ENCODE data around the gene GNG13.

The GNG13 gene

DNA sequence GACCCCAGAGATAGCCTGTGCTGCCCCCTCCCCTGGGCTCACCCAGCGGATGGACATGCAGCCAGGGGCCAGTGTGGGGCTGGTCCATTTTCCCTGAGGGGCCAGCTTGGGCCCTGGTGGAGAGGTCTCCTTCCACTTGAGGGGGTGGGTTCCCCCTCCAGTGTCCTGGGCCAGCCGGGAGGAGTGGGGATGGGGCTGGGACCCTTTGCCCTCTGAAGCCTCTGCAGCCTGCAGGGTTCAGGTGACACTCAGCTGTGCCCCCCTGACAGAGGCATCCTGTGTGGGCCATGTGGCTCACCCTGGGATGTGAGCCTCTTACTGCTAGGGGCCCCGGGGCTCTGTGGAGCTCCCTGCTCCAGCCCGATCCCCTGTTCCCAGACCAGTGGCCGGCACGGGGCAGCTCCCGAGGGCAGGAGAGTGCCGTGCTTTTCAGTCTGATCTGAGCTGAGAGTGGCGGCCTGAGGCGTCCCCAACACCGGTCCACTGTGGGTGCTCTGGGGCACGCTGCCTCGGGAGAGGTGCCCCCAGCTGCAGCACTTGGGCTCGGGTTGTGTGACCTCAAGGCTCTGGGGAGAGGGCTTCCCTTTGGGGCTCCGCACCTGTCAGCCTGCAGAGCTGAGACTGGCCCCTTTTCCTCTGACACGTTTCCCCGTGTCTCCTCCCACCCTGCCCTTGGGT lies 439 bp upstream of the GNG13 start:
- H3K27me3 ChIP-seq (ENCODE audit: insufficient read depth, low read length) = peaks cover 10% of the 10 kb centered on the region
- no peak overlapping the region for H3K4me3 ChIP-seq (ENCODE audit: low read length)
- no peak overlapping the region for H2AFZ ChIP-seq (ENCODE audit: low read depth, low read length)
- H3K9me3 ChIP-seq (ENCODE audit: low read length) = no peaks in the 10 kb centered on the region
- H3K4me1 ChIP-seq (ENCODE audit: insufficient read depth, low read length) = peaks cover 9% of the 10 kb centered on the region
- H3K36me3 ChIP-seq (ENCODE audit: insufficient read depth, low read length) = peaks cover 9% of the 10 kb centered on the region

DNA sequence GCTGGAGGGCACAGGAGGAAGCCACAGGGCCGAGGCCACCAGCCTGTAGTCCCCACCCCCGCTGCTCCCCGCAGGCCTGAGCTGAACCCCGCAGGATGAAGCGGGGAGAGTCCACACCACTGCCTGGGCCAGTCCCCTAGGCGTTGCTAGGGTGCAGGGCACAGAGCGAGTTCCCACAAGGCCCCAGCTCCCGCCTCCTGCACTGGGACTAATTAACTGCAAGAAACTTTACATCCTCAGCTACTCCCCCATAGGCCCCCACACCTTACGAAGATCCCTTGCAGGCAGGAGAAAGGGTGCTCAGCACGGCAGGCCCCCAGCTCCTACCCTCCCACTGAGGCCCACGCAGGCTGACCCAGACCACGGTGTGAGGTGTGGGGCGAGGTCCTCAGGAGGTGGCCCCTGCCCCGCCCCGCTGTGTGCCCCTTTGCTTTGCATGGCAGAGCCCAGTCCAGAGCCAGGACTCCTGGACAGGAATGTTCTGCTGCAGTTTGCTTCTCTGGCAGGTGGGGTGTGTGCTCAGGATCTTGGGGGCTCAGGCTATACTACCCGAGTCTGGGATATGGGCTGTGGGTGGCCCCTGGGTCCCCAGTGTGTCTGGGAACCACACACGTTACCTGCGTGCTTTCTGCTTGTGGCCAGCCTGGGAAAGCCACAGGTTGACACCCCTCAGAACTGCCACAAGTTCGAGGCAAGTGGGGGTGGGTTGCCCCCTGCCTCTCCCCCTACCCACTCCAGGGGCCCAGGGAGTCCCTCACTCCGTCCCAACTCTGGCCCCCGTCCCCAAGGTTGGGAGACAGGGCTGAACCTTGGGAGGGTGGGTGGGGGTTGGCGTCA lies 1.2 kb downstream of the GNG13 start:
- H3K4me1 ChIP-seq (ENCODE audit: insufficient read depth, low read length) = peaks cover 9% of the 10 kb centered on the region
- no peaks in the 10 kb centered on the region for H3K9me3 ChIP-seq (ENCODE audit: low read length)
- no peak overlapping the region for H3K4me3 ChIP-seq (ENCODE audit: low read length)
- H3K27me3 ChIP-seq (ENCODE audit: insufficient read depth, low read length) = peaks cover 10% of the 10 kb centered on the region
- H3K36me3 ChIP-seq (ENCODE audit: insufficient read depth, low read length) = peaks cover 18% of the 10 kb centered on the region
- H2AFZ ChIP-seq (ENCODE audit: low read depth, low read length) = no peak overlapping the region

DNA sequence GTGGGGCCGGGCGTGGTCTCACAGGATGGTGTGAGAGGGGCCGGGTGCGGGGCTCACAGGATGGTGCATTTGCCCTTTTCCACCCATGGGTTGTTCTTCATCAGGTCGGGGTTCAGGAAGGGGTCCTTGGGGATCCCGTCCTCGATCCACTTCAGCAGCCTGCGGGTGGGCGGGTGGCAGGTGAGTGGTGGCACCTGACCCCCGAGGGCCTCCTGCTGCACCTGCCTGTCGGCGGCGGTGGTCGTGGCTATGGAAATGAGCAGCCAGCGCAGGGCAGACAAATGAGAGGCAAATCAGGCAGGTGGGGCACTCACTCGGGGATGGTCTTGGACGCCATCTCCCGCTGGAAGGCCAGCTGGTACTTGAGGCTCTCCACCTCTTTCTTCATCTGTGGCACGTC lies 1.9 kb downstream of the GNG13 start:
- Histone ChIP-seq H3K27me3 (ENCODE audit: insufficient read depth, low read length) (peaks cover 10% of the 10 kb centered on the region), H3K9me3 (ENCODE audit: low read length) (no peaks in the 10 kb centered on the region), H3K4me3 (ENCODE audit: low read length) (no peak overlapping the region), H3K4me1 (ENCODE audit: insufficient read depth, low read length) (peaks cover 9% of the 10 kb centered on the region), H3K36me3 (ENCODE audit: insufficient read depth, low read length) (peaks cover 21% of the 10 kb centered on the region), H2AFZ (ENCODE audit: low read depth, low read length) (no peak overlapping the region)

DNA sequence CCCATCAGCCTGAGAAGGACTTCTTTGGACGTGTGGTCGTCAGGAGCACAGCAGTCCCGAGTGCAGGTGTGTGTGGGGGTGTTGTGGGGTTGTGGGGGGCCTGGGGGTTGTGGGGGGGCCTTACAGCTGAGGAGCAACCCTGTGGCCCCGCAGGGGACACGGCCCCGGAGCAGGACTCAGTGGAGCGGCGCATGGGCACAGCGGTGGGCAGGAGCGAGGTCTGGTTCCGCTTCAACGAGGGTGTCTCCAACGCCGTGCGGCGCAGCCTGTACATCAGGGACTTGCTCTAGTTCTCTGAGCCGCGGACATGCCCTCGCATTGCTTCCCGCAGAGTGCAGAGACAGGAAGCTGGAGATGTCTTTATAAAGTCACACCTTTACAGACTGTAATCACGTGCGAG lies 2.8 kb downstream of the GNG13 start:
- H2AFZ ChIP-seq (ENCODE audit: low read depth, low read length) = no peak overlapping the region
- no peaks in the 10 kb centered on the region for H3K9me3 ChIP-seq (ENCODE audit: low read length)
- H3K36me3 ChIP-seq (ENCODE audit: insufficient read depth, low read length) = peaks cover 28% of the 10 kb centered on the region
- H3K27me3 ChIP-seq (ENCODE audit: insufficient read depth, low read length) = peaks cover 10% of the 10 kb centered on the region
- H3K4me3 ChIP-seq (ENCODE audit: low read length) = no peak overlapping the region
- peaks cover 9% of the 10 kb centered on the region for H3K4me1 ChIP-seq (ENCODE audit: insufficient read depth, low read length)

DNA sequence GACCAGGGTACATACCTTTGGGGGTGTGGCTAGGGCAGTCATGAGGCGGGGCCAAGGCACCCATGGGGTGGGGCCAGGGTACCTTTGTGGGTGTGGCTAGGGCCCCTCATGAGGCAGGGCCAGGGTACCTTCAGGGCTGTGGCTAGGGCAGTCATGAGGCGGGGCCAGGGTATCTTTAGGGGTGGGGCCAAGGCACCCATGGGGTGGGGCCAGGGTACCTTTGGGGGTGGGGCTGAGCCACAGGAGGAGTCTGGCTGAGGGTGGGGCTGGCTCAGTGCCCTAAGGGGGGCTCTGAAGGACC lies 3.5 kb downstream of the GNG13 start:
- peaks cover 33% of the 10 kb centered on the region for H3K36me3 ChIP-seq (ENCODE audit: insufficient read depth, low read length)

DNA sequence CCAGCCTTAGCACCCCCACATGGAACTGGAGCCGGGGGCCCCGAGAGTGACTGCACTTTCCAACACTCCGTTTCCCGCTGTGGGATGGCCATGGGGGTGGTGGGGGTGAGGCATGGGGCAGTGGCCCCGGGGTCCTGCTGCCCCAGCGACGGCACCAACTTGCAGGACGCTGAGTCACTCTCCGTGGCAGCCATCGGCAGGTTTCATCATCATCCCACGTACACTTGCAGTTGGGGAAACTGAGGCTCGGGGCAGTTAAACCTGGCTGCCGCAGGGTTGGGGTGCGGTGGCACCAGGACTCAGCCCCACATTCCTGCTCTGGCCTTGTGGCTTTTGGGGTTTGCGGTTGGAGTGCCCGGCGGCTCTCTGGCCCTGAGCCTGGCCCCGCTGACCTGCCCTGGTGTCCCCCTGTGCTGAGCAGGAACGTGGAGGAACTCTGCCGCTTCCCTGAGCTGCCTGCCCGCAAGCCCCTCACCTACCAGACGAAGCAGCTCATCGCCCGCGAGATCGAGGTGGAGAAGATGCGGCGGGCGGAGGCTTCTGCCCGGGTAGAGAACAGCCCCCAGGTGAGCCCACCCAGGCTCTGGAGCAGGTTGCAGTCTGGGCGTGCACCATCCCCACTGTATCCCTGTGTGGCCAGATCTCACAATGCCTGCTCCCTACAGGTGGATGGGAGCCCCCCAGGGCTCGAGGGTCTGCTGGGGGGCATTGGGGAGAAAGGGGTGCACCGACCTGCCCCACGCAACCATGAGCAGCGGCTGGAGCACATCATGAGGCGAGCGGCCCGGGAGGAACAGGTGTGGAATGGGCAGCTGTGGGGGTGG lies 4.0 kb downstream of the GNG13 start:
- H3K9me3 ChIP-seq (ENCODE audit: low read length) = no peaks in the 10 kb centered on the region
- H3K4me1 ChIP-seq (ENCODE audit: insufficient read depth, low read length) = peaks cover 9% of the 10 kb centered on the region
- peaks cover 10% of the 10 kb centered on the region for H3K27me3 ChIP-seq (ENCODE audit: insufficient read depth, low read length)
- H3K36me3 ChIP-seq (ENCODE audit: insufficient read depth, low read length) = peaks cover 39% of the 10 kb centered on the region
- H2AFZ ChIP-seq (ENCODE audit: low read depth, low read length) = no peak overlapping the region
- no peak overlapping the region for H3K4me3 ChIP-seq (ENCODE audit: low read length)

More for the DNA sequence above, 3.5 kb downstream of the GNG13 start:
- Histone ChIP-seq H3K4me3 (ENCODE audit: low read length) (no peak overlapping the region), H3K27me3 (ENCODE audit: insufficient read depth, low read length) (peaks cover 10% of the 10 kb centered on the region), H3K9me3 (ENCODE audit: low read length) (no peaks in the 10 kb centered on the region), H2AFZ (ENCODE audit: low read depth, low read length) (no peak overlapping the region), H3K4me1 (ENCODE audit: insufficient read depth, low read length) (peaks cover 9% of the 10 kb centered on the region)

DNA sequence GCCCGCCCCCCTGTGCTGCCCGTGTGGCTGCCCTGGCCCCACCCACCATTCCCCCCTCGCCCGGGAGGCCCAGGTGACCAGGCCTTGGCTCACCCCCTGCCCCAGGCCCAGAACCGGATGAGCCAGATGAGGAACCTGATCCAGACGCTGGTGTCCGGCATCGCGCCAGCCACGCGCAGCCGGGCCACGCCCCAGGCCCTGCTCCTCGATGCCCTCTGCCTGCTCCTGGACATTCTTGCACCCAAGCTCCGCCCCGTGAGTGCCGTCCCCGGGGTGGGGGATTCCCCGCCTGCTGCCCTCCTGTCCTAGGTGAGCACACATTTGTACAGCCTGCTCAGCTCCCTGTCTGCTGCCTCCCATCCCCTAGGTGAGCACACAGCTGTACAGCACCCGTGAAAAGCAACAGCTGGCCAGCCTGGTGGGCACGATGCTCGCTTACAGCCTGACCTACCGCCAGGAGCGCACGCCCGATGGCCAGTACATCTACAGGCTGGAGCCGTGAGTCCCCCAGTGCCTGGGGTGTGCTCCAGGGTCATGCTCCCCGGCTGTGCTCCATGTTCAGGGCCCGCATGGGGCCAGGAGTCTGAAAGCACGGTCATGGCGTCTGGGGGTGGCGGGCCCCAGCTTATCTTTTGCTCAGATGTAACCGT lies 4.8 kb downstream of the GNG13 start:
- no peaks in the 10 kb centered on the region for H3K9me3 ChIP-seq (ENCODE audit: low read length)
- no peak overlapping the region for H2AFZ ChIP-seq (ENCODE audit: low read depth, low read length)
- H3K4me3 ChIP-seq (ENCODE audit: low read length) = no peak overlapping the region
- peaks cover 6% of the 10 kb centered on the region for H3K4me1 ChIP-seq (ENCODE audit: insufficient read depth, low read length)
- peaks cover 8% of the 10 kb centered on the region for H3K27me3 ChIP-seq (ENCODE audit: insufficient read depth, low read length)
- H3K36me3 ChIP-seq (ENCODE audit: insufficient read depth, low read length) = peaks cover 47% of the 10 kb centered on the region

DNA sequence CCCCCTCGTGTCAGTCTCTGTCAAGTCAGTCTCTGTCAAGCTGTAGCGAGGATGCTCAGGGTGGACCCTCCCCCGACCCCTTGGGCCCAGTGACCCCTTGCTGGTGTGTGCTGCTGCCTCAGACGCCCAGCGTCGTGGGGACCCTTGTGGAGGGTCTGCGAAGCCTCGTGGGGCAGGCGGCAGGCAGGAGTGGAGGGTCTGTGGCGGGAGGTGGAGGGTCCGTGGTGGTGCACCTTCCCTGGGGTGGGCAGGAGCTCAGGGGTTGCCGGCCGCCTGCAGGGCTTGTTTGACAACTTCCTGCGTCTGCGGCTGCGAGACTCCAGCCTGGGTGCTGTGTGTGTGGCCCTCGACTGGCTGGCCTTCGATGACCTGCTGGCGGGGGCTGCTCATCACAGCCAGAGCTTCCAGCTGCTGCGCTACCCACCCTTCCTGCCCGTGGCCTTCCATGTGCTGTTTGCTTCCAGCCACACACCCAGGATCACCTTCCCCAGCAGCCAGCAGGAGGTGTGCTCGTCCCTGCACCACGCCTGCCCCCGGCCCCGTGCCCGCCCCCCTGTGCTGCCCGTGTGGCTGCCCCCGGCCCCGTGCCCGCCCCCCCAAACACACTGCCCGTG lies 5.6 kb downstream of the GNG13 start:
- no peak overlapping the region for H3K4me3 ChIP-seq (ENCODE audit: low read length)
- peaks cover under 1% of the 10 kb centered on the region for H3K4me1 ChIP-seq (ENCODE audit: insufficient read depth, low read length)
- H3K36me3 ChIP-seq (ENCODE audit: insufficient read depth, low read length) = peaks cover 51% of the 10 kb centered on the region
- H3K9me3 ChIP-seq (ENCODE audit: low read length) = no peaks in the 10 kb centered on the region
- H3K27me3 ChIP-seq (ENCODE audit: insufficient read depth, low read length) = peaks cover under 1% of the 10 kb centered on the region
- H2AFZ ChIP-seq (ENCODE audit: low read depth, low read length) = no peak overlapping the region

DNA sequence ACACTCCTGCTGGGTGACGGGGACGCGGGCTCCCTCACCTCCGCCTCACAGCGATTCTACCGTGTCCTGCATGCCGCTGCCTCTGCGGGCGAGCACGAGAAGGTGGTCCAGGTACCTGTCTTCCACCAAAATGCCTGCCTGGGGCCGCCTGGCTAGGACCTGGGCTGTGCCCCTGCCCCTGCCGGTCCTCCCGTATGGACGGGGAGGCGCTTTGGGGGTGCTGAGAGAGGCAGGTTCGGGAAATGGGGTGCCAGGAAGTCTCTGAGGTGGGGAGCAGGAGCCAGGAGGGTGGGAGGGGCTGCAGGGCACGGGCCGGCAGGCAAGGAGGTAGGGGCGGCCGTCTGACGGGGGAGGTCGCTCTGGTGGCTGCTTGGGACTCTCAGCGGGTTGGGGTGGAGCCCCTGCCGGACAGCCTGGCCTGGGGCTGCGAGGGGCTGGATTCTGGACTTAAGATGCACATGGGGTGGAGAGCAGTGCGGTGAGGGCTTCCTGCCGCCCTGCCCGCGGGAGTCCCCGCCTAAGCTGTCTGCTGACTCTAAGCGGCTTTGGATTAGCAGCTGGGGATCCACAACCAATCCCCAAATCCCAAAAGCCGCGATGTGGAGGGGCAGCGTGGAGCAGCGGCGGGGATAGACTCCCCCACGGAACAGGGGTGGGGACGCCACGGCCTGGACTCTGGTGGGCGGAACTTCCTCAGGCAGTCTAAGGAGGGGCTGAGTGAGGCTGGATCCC lies 6.3 kb downstream of the GNG13 start:
- Histone ChIP-seq H3K4me3 (ENCODE audit: low read length) (no peak overlapping the region), H3K9me3 (ENCODE audit: low read length) (no peaks in the 10 kb centered on the region), H3K36me3 (ENCODE audit: insufficient read depth, low read length) (peaks cover 51% of the 10 kb centered on the region), H3K4me1 (ENCODE audit: insufficient read depth, low read length) (peaks cover 7% of the 10 kb centered on the region), H2AFZ (ENCODE audit: low read depth, low read length) (no peak overlapping the region), H3K27me3 (ENCODE audit: insufficient read depth, low read length) (no peaks in the 10 kb centered on the region)

DNA sequence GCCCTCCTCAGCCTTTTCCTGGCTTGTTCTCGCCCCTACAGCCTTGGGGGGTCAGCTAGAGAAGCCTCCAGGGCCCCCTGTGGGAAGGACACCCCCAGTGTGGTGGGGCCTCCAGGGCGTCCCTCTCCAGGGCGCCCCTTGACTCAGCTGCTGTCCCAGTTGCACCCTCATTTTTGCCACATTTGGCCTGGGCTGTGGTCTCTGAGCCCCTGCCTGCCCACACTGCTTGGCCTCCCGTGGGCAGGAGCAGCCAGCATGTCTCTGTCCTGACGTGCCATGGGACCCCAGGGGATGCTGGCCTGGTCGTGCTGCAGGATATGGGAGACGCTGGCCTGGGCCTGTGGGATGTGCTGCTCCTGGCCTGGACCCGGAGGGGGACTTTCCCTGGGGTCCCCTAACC lies 7.1 kb downstream of the GNG13 start:
- no peak overlapping the region for H2AFZ ChIP-seq (ENCODE audit: low read depth, low read length)
- H3K27me3 ChIP-seq (ENCODE audit: insufficient read depth, low read length) = no peaks in the 10 kb centered on the region
- H3K36me3 ChIP-seq (ENCODE audit: insufficient read depth, low read length) = peaks cover 51% of the 10 kb centered on the region
- H3K9me3 ChIP-seq (ENCODE audit: low read length) = no peaks in the 10 kb centered on the region
- H3K4me3 ChIP-seq (ENCODE audit: low read length) = no peak overlapping the region
- H3K4me1 ChIP-seq (ENCODE audit: insufficient read depth, low read length) = peaks cover 11% of the 10 kb centered on the region

DNA sequence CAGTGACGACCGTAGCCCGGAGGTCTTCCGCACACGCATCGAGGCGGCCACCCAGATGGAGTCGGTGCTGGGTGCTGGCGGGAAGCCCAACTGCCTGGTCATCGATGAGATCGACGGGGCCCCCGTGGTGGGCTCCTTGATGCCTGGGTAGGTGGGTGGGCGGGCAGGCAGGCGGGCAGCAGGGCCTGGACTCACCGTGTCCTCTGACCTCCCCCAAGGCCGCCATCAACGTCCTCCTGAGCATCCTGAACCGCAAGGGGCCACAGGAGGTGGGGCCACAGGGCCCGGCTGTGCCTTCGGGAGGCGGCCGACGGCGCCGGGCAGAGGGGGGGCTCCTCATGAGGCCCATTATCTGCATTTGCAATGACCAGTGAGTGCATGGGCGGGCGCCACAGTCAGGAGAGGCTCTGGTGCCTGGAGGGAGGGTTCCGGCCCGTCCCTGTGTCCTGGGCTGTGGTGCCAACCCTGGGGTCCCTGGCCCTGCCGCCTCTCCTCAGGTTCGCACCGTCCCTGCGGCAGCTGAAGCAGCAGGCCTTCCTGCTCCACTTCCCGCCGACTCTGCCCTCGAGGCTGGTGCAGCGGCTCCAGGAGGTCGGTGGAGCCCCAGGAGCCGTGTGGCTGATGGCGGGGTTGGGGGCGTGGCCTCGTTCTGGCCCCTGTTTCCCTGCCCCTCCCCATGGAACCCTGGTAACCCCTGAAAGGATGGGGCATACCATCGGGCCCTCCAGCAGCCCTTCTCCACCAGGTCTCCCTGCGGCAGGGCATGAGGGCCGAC lies 8.1 kb downstream of the GNG13 start:
- no peaks in the 10 kb centered on the region for H3K9me3 ChIP-seq (ENCODE audit: low read length)
- H3K27me3 ChIP-seq (ENCODE audit: insufficient read depth, low read length) = no peaks in the 10 kb centered on the region
- peaks cover 51% of the 10 kb centered on the region for H3K36me3 ChIP-seq (ENCODE audit: insufficient read depth, low read length)
- peaks cover 14% of the 10 kb centered on the region for H3K4me1 ChIP-seq (ENCODE audit: insufficient read depth, low read length)
- no peak overlapping the region for H2AFZ ChIP-seq (ENCODE audit: low read depth, low read length)
- no peak overlapping the region for H3K4me3 ChIP-seq (ENCODE audit: low read length)
